ENCODE results near the gene IL4.

IL4 gene

DNA sequence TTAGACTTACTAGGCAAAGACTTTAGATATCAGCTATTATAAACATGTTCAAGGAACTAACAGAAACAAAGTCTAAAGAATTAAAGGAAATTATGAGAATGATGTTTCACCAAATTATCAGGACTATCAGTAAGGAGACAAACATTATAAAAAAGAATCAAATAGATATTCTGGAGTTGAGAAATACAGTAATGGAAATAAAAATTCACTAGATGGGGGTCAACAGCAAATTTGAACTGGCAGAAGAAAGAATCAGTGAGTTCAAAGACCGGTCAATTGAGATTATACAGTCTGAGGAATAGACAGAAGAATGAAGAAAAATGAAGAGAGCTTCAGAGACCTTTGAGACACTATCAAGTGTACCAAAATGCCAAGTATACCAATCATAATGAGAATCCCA, 25.4 kb upstream of the IL4 start:
- TF ChIP-seq, protein P1, sequence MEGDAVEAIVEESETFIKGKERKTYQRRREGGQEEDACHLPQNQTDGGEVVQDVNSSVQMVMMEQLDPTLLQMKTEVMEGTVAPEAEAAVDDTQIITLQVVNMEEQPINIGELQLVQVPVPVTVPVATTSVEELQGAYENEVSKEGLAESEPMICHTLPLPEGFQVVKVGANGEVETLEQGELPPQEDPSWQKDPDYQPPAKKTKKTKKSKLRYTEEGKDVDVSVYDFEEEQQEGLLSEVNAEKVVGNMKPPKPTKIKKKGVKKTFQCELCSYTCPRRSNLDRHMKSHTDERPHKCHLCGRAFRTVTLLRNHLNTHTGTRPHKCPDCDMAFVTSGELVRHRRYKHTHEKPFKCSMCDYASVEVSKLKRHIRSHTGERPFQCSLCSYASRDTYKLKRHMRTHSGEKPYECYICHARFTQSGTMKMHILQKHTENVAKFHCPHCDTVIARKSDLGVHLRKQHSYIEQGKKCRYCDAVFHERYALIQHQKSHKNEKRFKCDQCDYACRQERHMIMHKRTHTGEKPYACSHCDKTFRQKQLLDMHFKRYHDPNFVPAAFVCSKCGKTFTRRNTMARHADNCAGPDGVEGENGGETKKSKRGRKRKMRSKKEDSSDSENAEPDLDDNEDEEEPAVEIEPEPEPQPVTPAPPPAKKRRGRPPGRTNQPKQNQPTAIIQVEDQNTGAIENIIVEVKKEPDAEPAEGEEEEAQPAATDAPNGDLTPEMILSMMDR (IDR thresholded peaks at IDR 0.05; ENCODE audit: insufficient read depth, missing control alignments), result no peak
- DNase-seq (ENCODE audit: insufficient read length, low spot score), result no peak
- FAIRE-seq, result no peak

DNA sequence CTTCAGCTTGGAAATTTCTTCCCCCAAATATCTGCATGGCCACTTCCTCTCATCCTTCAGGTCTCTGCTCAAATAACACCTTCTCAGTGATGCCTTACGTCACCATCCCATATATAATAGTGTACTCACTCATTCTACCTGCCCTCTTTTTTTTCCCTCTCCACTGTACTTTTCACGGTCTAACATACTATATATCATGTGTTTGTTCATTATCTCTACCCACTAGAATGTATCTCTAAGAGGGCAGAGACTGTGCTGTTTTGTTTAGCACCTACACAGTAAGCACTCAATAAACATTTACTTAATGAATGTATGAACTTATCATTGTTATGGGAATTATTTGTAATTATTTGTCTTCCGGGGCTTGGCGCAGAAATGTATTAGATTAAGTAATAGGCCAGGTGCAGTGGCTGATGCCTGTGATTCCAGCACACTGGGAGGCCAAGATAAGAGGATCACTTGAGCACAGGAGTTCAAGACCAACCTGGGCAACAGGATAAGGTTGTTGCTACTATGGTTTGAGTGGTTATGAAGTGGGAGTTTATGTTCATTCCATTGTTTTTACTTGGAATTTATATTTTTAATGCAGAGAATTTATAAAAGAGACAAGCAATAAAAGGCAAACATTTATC, 21.8 kb upstream of the IL4 start:
- FAIRE-seq (no peak), DNase-seq (ENCODE audit: insufficient read length, low spot score) (no peak)
- TF ChIP-seq, protein P1 (IDR thresholded peaks at IDR 0.05; ENCODE audit: insufficient read depth, missing control alignments), result no peak

DNA sequence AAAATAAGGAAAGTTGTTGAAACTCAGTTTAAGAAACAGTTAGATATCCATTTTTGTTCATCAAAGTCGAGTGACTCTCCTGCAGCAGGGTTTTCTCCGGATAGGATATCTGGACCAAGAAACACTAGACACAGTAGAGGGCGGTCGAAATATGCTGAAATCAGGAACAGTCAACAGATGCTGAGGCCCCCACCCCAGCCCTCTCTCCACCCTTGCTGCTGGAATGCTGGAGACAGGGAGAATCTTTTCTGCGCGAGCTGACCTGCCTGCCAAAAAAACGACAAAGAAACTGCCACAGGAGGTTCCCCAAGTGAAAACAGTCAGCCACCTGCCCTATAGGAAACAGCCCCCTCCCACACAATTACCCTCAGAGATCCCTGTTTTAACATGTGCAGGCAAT, 20.1 kb upstream of the IL4 start:
- FAIRE-seq (no peak), DNase-seq (ENCODE audit: insufficient read length, low spot score) (no peak)
- TF ChIP-seq, protein P1 (IDR thresholded peaks at IDR 0.05; ENCODE audit: insufficient read depth, missing control alignments), result no peak

DNA sequence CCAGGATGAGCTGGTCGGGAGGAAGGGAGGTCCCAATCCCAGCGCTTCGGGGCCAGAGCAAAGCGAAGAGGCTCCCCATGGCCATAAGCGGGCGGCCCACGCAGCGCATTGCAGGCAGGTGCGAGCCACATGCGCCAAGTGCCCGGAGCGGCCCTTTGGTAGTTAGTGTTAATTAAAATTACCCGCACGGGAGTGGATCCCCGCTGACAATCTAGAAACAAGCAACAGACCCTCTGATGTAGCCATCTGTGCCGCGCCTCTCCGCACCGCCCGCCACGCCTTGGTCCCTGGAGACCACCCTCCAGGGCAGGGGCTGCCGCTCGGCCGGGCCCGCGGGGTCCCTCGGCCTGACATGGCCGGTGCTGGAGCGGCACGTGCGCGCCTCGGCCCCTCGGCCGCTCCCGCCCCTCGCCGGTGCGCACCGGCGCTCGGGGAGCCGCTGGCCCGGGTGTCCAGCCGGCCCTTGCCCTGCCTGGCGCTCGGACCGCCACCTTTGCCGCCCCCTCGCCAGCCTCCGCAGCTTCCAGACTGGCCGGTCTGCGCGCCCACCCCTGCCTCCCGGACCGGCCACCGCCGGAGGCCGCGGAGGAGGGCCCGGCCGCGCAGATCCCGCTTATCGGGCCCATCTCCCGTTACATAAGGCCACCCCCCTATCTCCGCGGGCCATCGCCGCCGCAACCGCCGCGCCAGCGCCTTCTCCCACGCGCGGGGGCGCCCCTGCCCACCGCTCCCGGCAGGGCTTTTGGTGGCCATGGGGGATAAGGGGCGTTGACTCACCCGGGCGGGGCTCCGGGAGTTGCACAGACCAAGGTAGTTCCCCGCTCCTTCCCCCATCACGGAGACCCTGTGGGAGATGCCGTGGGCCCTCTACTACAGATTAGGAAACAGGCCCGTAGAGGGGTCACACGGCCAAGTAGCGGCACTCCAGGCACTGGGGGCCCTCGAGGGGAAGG, 17.7 kb upstream of the IL4 start:
- TF ChIP-seq, protein P1 (IDR thresholded peaks at IDR 0.05; ENCODE audit: insufficient read depth, missing control alignments), result no peak
- no peak for DNase-seq (ENCODE audit: insufficient read length, low spot score)
- FAIRE-seq, result no peak

DNA sequence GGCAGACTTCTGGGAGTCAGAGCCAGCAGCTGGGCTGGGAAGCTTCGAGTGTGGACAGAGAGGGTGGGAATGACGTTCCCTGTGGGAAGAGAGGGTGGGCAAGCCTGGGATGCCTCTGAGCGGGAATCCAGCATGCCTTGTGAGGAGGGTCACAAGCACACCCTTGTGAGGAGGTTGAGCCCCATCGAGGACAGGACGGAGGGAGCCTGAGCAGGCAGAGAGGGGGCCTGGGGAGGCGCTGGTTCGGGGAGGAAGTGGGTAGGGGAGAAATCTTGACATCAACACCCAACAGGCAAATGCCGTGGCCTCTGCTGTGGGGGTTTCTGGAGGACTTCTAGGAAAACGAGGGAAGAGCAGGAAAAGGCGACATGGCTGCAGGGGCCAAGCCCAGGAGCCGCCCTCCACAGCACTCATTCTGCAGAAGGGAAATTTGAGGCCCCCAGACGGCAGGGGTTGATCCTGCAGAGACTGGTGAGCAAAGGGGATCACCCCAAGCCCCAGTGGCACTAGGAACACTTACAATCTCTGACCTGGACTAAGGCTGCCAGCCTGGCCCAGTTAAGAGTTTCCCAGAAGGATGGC, 16.9 kb upstream of the IL4 start:
- FAIRE-seq, result no peak
- TF ChIP-seq, protein P1 (IDR thresholded peaks at IDR 0.05; ENCODE audit: insufficient read depth, missing control alignments), result no peak

DNA sequence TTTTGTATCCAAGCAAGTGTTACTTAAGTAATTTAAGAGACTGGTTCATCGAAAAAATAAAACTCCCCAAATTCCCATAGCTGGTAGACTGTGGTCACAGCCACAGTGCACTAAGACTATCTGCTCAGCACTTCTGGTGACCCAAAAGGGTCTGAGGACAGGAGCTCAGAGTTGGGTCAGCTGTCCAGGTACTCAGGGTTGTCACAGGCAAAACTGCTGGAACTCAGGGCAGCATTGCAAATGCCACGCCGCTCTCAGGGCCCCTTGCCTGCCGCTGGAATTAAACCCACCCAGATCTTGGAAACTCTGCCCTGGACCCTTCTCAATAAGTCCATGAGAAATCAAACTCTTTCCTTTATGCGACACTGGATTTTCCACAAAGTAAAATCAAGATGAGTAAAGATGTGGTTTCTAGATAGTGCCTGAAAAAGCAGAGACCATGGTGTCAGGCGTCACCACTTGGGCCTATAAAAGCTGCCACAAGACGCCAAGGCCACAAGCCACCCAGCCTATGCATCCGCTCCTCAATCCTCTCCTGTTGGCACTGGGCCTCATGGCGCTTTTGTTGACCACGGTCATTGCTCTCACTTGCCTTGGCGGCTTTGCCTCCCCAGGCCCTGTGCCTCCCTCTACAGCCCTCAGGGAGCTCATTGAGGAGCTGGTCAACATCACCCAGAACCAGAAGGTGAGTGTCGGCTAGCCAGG, 16.0 kb upstream of the IL4 start, which contains the start of gene IL13:
TSS of gene IL13 (plus strand) at position 498 of the 705 bp plus-strand sequence. CDS start at position 512, 14 bp downstream.
- TF ChIP-seq, protein P1 (IDR thresholded peaks at IDR 0.05; ENCODE audit: insufficient read depth, missing control alignments), result no peak
- FAIRE-seq, result no peak
- no peak for DNase-seq (ENCODE audit: insufficient read length, low spot score)

More for the DNA sequence above, 16.9 kb upstream of the IL4 start:
- no peak for DNase-seq (ENCODE audit: insufficient read length, low spot score)

Measured in D721Med (cell line).